Stomach (tissue), 4 donors: Measurements from ENCODE around the gene ACVRL1.

Source experiments
- EP300 ChIP-seq: sonication (generic); formaldehyde crosslinking; IDR thresholded peaks from one replicate; pipeline ENCODE4 v1.6.1; 2017; ENCODE audit warnings: antibody characterized with exemption
- POLR2A ChIP-seq, 4 donors: fragments of 450-650 bp; IDR thresholded peaks; one replicate each; pipeline ENCODE4 v1.6.1; 2016; ENCODE audit warnings: antibody characterized with exemption in 4 of 4, control low read depth in 2 of 4, mild to moderate bottlenecking in 1 of 4, moderate library complexity in 1 of 4
- POLR2AphosphoS5 ChIP-seq, 3 donors: sonication (generic); formaldehyde crosslinking; IDR thresholded peaks; one replicate each; pipeline ENCODE4 v1.6.1; 2016; ENCODE audit warnings: antibody characterized with exemption in 3 of 3
- TF ChIP-seq, protein P1 (sequence below), 7 experiments: fragments of 450-650 bp in 4 of 7; fragments of 200-600 bp in 3 of 7; sonication (generic) in 3 of 7; IDR thresholded peaks; one replicate each; pipeline ENCODE4 v1.5.1; 2016 to 2019; ENCODE audit warnings: antibody characterized with exemption in 7 of 7, control low read depth in 2 of 7, mild to moderate bottlenecking in 1 of 7

GRCh38 chr12:51950682-51951198 lies 43.4 kb downstream of the ACVRL1 start:
- TF ChIP-seq, protein P1, sequence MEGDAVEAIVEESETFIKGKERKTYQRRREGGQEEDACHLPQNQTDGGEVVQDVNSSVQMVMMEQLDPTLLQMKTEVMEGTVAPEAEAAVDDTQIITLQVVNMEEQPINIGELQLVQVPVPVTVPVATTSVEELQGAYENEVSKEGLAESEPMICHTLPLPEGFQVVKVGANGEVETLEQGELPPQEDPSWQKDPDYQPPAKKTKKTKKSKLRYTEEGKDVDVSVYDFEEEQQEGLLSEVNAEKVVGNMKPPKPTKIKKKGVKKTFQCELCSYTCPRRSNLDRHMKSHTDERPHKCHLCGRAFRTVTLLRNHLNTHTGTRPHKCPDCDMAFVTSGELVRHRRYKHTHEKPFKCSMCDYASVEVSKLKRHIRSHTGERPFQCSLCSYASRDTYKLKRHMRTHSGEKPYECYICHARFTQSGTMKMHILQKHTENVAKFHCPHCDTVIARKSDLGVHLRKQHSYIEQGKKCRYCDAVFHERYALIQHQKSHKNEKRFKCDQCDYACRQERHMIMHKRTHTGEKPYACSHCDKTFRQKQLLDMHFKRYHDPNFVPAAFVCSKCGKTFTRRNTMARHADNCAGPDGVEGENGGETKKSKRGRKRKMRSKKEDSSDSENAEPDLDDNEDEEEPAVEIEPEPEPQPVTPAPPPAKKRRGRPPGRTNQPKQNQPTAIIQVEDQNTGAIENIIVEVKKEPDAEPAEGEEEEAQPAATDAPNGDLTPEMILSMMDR (IDR thresholded peaks at IDR 0.05): no peak
- TF ChIP-seq POLR2A (IDR thresholded peaks at IDR 0.05): no peak
- TF ChIP-seq EP300: no peak
- TF ChIP-seq POLR2AphosphoS5 (IDR thresholded peaks at IDR 0.05): no peak
